HUES48 (cell line): ENCODE measurements around the gene CSTF3.
A peak's percentile ranks its signal among the peaks of the same experiment; 100 is the strongest.
"Not testable (repeated sequence)": the region's sequence is repeated elsewhere in the genome, so short reads cannot be mapped to it uniquely, and the experiment has no call there.

Experiments
- H3K27ac ChIP-seq: one replicate; pipeline ENCODE4 v1.7.0; 2013; ENCODE audit warnings: low read depth, low read length, inconsistent platforms
- H3K27me3 ChIP-seq: 2 replicates; pipeline ENCODE4 v1.6.1; 2013; ENCODE audit warnings: mild to moderate bottlenecking, low read length; ENCODE audit not compliant: control insufficient read depth, insufficient read depth
- H3K36me3 ChIP-seq: 2 replicates; pipeline ENCODE4 v1.6.1; 2013; ENCODE audit warnings: low read length; ENCODE audit not compliant: control insufficient read depth, insufficient read depth
- H3K4me1 ChIP-seq: 2 replicates; pipeline ENCODE4 v1.6.1; 2013; ENCODE audit warnings: mild to moderate bottlenecking, low read length; ENCODE audit not compliant: control insufficient read depth, insufficient read depth
- H3K4me3 ChIP-seq: 2 replicates; pipeline ENCODE4 v1.5.1; 2013; ENCODE audit warnings: mild to moderate bottlenecking, low read depth, low read length
- H3K9ac ChIP-seq: 2 replicates; pipeline ENCODE4 v1.6.1; 2013; ENCODE audit warnings: mild to moderate bottlenecking, low read depth, low read length, moderate library complexity
- H3K9me3 ChIP-seq: 2 replicates; pipeline ENCODE4 v1.6.1; 2013; ENCODE audit warnings: low read length; ENCODE audit not compliant: control insufficient read depth, insufficient read depth

The CSTF3 gene

GRCh38 chr11:33160136-33160535 is 1.1 kb downstream of the CSTF3 start:
- H3K27me3 ChIP-seq, result no peaks in the 10 kb centered on the region
- H3K27ac ChIP-seq, result peak overlapping the region; percentile 83
- peaks cover 27% of the 10 kb centered on the region for H3K4me1 ChIP-seq
- peak overlapping the region; percentile 90 for H3K4me3 ChIP-seq
- no peaks in the 10 kb centered on the region for H3K9me3 ChIP-seq
- peak overlapping the region; percentile 92 for H3K9ac ChIP-seq
- H3K36me3 ChIP-seq, result peaks cover 8% of the 10 kb centered on the region; the same call in 1 of the 2 replicates

- peak overlapping the region; percentile 44 for H3K27ac ChIP-seq
These were observed 1.9 kb downstream of the CSTF3 start for GRCh38 chr11:33159378-33159867.

GRCh38 chr11:33158596-33159275 is 2.5 kb downstream of the CSTF3 start:
- H3K9ac ChIP-seq, result no peak overlapping the region
- peak overlapping the region; percentile 90 for H3K4me3 ChIP-seq
- H3K27me3 ChIP-seq, result no peaks in the 10 kb centered on the region
- H3K36me3 ChIP-seq, result peaks cover 12% of the 10 kb centered on the region; the same call in 1 of the 2 replicates
- peaks cover 27% of the 10 kb centered on the region for H3K4me1 ChIP-seq
- H3K9me3 ChIP-seq, result no peaks in the 10 kb centered on the region
- H3K27ac ChIP-seq, result no peak overlapping the region

More at GRCh38 chr11:33159378-33159867, 1.9 kb downstream of the CSTF3 start:
- H3K36me3 ChIP-seq, result peaks cover 12% of the 10 kb centered on the region; the same call in 1 of the 2 replicates
- H3K4me3 ChIP-seq, result peak overlapping the region; percentile 90
- H3K27me3 ChIP-seq, H3K9ac ChIP-seq, H3K9me3 ChIP-seq: not testable (repeated sequence)
- peaks cover 27% of the 10 kb centered on the region for H3K4me1 ChIP-seq

- peaks cover 17% of the 10 kb centered on the region for H3K36me3 ChIP-seq
- no peaks in the 10 kb centered on the region for H3K9me3 ChIP-seq
- H3K27me3 ChIP-seq, result no peaks in the 10 kb centered on the region
- H3K4me3 ChIP-seq, result peak overlapping the region; percentile 90
- H3K9ac ChIP-seq, result no peak overlapping the region
- peaks cover 27% of the 10 kb centered on the region for H3K4me1 ChIP-seq
- no peak overlapping the region for H3K27ac ChIP-seq
These were observed 3.9 kb downstream of the CSTF3 start for GRCh38 chr11:33157103-33158027.

- Histone ChIP-seq H3K4me1 (0 out of 2 replicates have a peak, but pooled peaks cover 8% of the 10 kb centered on the region), H3K36me3 (peaks cover 29% of the 10 kb centered on the region), H3K4me3 (no peak overlapping the region), H3K9me3 (no peaks in the 10 kb centered on the region), H3K9ac (no peak overlapping the region), H3K27ac (no peak overlapping the region), H3K27me3 (no peaks in the 10 kb centered on the region)
These were observed 9.9 kb downstream of the CSTF3 start for GRCh38 chr11:33151399-33151798.

GRCh38 chr11:33147559-33147958 is 13.7 kb downstream of the CSTF3 start:
- Histone ChIP-seq H3K4me1 (0 out of 2 replicates have a peak, but pooled peaks cover 3% of the 10 kb centered on the region), H3K9ac (no peak overlapping the region), H3K36me3 (peaks cover 30% of the 10 kb centered on the region), H3K9me3 (no peaks in the 10 kb centered on the region), H3K27ac (no peak overlapping the region), H3K27me3 (no peaks in the 10 kb centered on the region), H3K4me3 (no peak overlapping the region)

GRCh38 chr11:33135768-33136443 is 25.4 kb downstream of the CSTF3 start:
- H3K4me1 ChIP-seq, result peaks cover 66% of the 10 kb centered on the region
- H3K27me3 ChIP-seq, result no peaks in the 10 kb centered on the region
- peak overlapping the region; percentile 11 for H3K27ac ChIP-seq
- H3K9ac ChIP-seq, result no peak overlapping the region
- H3K9me3 ChIP-seq, result no peaks in the 10 kb centered on the region
- H3K36me3 ChIP-seq, result peaks cover 53% of the 10 kb centered on the region
- H3K4me3 ChIP-seq, result no peak overlapping the region

GRCh38 chr11:33135216-33135615 is 26.1 kb downstream of the CSTF3 start:
- no peak overlapping the region for H3K9ac ChIP-seq
- peaks cover 66% of the 10 kb centered on the region for H3K4me1 ChIP-seq
- H3K27ac ChIP-seq, result peak overlapping the region; percentile 11
- H3K9me3 ChIP-seq, result no peaks in the 10 kb centered on the region
- H3K27me3 ChIP-seq, result no peaks in the 10 kb centered on the region
- peaks cover 46% of the 10 kb centered on the region for H3K36me3 ChIP-seq
- H3K4me3 ChIP-seq, result no peak overlapping the region

GRCh38 chr11:33134276-33134675 is 27.0 kb downstream of the CSTF3 start:
- H3K27me3 ChIP-seq, result no peaks in the 10 kb centered on the region
- H3K27ac ChIP-seq, result peak overlapping the region; percentile 50
- peaks cover 71% of the 10 kb centered on the region for H3K4me1 ChIP-seq
- no peak overlapping the region for H3K9ac ChIP-seq
- no peak overlapping the region for H3K4me3 ChIP-seq
- H3K36me3 ChIP-seq, result peaks cover 36% of the 10 kb centered on the region
- no peaks in the 10 kb centered on the region for H3K9me3 ChIP-seq

- Histone ChIP-seq H3K27ac (peak overlapping the region; percentile 50), H3K9me3 (no peaks in the 10 kb centered on the region), H3K9ac (no peak overlapping the region), H3K4me1 (peaks cover 72% of the 10 kb centered on the region), H3K27me3 (no peaks in the 10 kb centered on the region), H3K36me3 (peaks cover 31% of the 10 kb centered on the region), H3K4me3 (no peak overlapping the region; the same call in 1 of the 2 replicates)
These were observed 27.5 kb downstream of the CSTF3 start for GRCh38 chr11:33133761-33134160.
